ENCODE results near the gene RNF207. TPM values are rescaled to one million over a fixed set of nuclear protein-coding genes. Genes with fewer than 3 reads are reported as not detected.

RNF207 gene
- polyA plus RNA-seq, 3 donors, result 0.10 to 7.7 TPM; not detected in 1

DNA sequence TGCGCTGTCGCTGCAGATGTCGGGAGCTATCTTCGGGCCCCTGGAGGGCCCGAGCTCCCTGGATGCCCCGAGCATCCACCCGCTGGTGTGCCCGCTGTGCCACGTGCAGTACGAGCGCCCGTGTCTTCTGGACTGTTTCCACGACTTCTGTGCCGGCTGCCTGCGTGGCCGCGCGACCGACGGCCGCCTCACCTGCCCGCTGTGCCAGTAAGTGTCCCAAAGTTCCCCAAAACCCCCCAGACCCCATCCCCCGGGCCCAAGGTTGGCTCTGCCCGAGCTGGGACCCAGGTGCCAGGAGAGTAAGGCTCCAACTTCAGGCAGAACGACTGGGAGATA, 569 bp downstream of the RNF207 start:
- Histone ChIP-seq H3K27me3 (ENCODE audit: control insufficient read depth in 2 of 2, insufficient read depth in 2 of 2, low read length in 2 of 2) (peaks cover 31 to 50% of the 10 kb centered on the region in 2 donors), H2AFZ (ENCODE audit: insufficient read depth, low read depth, low read length, poor library complexity, severe bottlenecking) (peak overlapping the region; percentile 56), H3K4me2 (replicated peaks; ENCODE audit: extremely low read depth, low read length, poor library complexity, severe bottlenecking) (peak overlapping the region; percentile 66), H3K4me1 (ENCODE audit: control insufficient read depth in 1 of 2, insufficient read depth in 2 of 2, low read length in 2 of 2) (peaks cover 22 to 36% of the 10 kb centered on the region in 2 donors), H3K36me3 (replicated peaks in 1 of 2; ENCODE audit: control insufficient read depth in 1 of 2, insufficient read depth in 2 of 2, low read length in 2 of 2) (no peaks in the 10 kb centered on the region), H4K20me1 (ENCODE audit: insufficient read depth, low read length) (no peaks in the 10 kb centered on the region), H3K27ac (ENCODE audit: low read depth in 1 of 2, low read length in 2 of 2) (no peak overlapping the region), H3K9me3 (replicated peaks in 1 of 2; ENCODE audit: control insufficient read depth in 1 of 2, insufficient read depth in 1 of 2, low read length in 2 of 2) (peaks cover 0 to 13% of the 10 kb centered on the region in 2 donors), H3K79me2 (ENCODE audit: insufficient read depth, low read length) (no peaks in the 10 kb centered on the region), H3K4me3 (replicated peaks in 1 of 3; ENCODE audit: low read depth in 2 of 3, low read length in 3 of 3) (peak overlapping the region in 1 of 3 experiments; percentile 64), H3K9ac (ENCODE audit: insufficient read depth, low read length, poor library complexity, severe bottlenecking) (peak overlapping the region; percentile 6)
- TF ChIP-seq, protein P1, sequence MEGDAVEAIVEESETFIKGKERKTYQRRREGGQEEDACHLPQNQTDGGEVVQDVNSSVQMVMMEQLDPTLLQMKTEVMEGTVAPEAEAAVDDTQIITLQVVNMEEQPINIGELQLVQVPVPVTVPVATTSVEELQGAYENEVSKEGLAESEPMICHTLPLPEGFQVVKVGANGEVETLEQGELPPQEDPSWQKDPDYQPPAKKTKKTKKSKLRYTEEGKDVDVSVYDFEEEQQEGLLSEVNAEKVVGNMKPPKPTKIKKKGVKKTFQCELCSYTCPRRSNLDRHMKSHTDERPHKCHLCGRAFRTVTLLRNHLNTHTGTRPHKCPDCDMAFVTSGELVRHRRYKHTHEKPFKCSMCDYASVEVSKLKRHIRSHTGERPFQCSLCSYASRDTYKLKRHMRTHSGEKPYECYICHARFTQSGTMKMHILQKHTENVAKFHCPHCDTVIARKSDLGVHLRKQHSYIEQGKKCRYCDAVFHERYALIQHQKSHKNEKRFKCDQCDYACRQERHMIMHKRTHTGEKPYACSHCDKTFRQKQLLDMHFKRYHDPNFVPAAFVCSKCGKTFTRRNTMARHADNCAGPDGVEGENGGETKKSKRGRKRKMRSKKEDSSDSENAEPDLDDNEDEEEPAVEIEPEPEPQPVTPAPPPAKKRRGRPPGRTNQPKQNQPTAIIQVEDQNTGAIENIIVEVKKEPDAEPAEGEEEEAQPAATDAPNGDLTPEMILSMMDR (IDR thresholded peaks at IDR 0.05), result no peak
- WGBS (ENCODE audit: insufficient coverage), result 6% methylated on average over 25 of the region's 25 CpGs
- no peak overlapping the region for H3K27ac Mint-ChIP-seq
- peaks cover 0 to 24% (median 3%) of the 10 kb centered on the region in 7 donors for H3K9me3 Mint-ChIP-seq
- no peak for DNase-seq
- H3K4me1 Mint-ChIP-seq, result peaks cover 22% of the 10 kb centered on the region
- intact Hi-C loops (cut with micrococcal nuclease), result loop anchor here in 1 of 2 donors (10.0 kb wide), 1 partner anchor 152 kb away; no protein-coding TSS in a partner anchor
- H3K4me3 Mint-ChIP-seq, result peak overlapping the region; percentile 54 to 77
- peaks cover 45 to 81% (median 61%) of the 10 kb centered on the region in 3 donors for H3K27me3 Mint-ChIP-seq (ENCODE audit: low read depth in 3 of 3)
- peaks cover 0 to 3% of the 10 kb centered on the region in 2 donors for H3K36me3 Mint-ChIP-seq

DNA sequence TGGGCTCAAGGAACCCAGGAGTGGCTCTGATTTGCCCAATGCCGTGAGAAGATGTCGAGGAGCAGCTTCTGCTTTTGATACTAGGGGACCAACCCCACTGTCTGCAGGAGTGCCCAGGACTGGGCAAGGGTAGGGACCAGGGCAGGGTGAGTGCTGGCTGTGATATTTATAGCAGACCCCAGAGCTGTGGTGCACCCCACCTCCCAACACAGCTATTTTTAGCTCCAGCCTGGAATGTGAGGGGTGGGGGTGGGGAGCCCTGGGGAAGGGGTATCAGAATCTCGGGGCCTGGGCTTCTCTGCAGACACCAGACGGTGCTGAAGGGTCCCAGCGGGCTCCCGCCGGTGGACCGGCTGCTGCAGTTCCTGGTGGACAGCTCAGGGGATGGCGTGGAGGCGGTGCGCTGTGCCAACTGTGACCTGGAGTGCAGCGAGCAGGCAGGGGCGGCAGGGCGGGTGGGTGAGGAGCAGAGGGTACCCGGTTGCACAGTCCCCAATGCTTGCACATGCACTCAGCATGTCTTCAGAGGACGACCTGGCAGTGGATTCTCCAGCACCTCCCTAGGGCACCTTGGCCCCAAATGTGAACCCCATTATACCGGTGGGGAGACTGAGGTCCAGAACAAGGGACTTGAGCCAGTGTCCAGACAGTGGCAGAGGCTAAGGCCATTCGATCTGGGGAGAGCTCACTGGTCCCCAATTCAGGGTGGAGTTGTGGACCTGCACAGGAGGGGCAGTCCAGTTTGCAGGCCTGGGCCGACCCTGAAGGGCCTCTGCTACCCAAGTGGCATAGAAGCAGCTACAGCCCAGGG, 1.4 kb downstream of the RNF207 start:
- Histone ChIP-seq H3K27ac (ENCODE audit: low read depth in 1 of 2, low read length in 2 of 2) (no peak overlapping the region), H3K4me2 (replicated peaks; ENCODE audit: extremely low read depth, low read length, poor library complexity, severe bottlenecking) (peak overlapping the region; percentile 66), H3K4me1 (ENCODE audit: control insufficient read depth in 1 of 2, insufficient read depth in 2 of 2, low read length in 2 of 2) (peaks cover 22 to 36% of the 10 kb centered on the region in 2 donors), H2AFZ (ENCODE audit: insufficient read depth, low read depth, low read length, poor library complexity, severe bottlenecking) (no peak overlapping the region), H3K27me3 (ENCODE audit: control insufficient read depth in 2 of 2, insufficient read depth in 2 of 2, low read length in 2 of 2) (peaks cover 31 to 53% of the 10 kb centered on the region in 2 donors), H3K79me2 (ENCODE audit: insufficient read depth, low read length) (no peaks in the 10 kb centered on the region), H3K4me3 (replicated peaks in 1 of 3; ENCODE audit: low read depth in 2 of 3, low read length in 3 of 3) (no peak overlapping the region), H4K20me1 (ENCODE audit: insufficient read depth, low read length) (no peaks in the 10 kb centered on the region), H3K36me3 (replicated peaks in 1 of 2; ENCODE audit: control insufficient read depth in 1 of 2, insufficient read depth in 2 of 2, low read length in 2 of 2) (no peaks in the 10 kb centered on the region), H3K9me3 (replicated peaks in 1 of 2; ENCODE audit: control insufficient read depth in 1 of 2, insufficient read depth in 1 of 2, low read length in 2 of 2) (peaks cover 0 to 13% of the 10 kb centered on the region in 2 donors), H3K9ac (ENCODE audit: insufficient read depth, low read length, poor library complexity, severe bottlenecking) (no peak overlapping the region)
- Mint-ChIP-seq H3K4me3 (peak overlapping the region; percentile 54 to 85), H3K27ac (no peak overlapping the region), H3K36me3 (peaks cover 0 to 3% of the 10 kb centered on the region in 2 donors), H3K4me1 (peaks cover 22% of the 10 kb centered on the region), H3K9me3 (peaks cover 0 to 24% (median 3%) of the 10 kb centered on the region in 7 donors), H3K27me3 (ENCODE audit: low read depth in 3 of 3) (peaks cover 48 to 80% (median 62%) of the 10 kb centered on the region in 3 donors)
- intact Hi-C loops (cut with micrococcal nuclease), result loop anchor here in 1 of 2 donors (10.0 kb wide), 1 partner anchor 152 kb away; no protein-coding TSS in a partner anchor
- TF ChIP-seq, protein P1 (IDR thresholded peaks at IDR 0.05), result no peak
- 62% methylated on average over 16 of the region's 19 CpGs for WGBS (ENCODE audit: insufficient coverage)
- DNase-seq, result no peak
